ENCODE data around the gene HPRT1. TPM values are rescaled to one million over a fixed set of nuclear protein-coding genes. Genes with fewer than 3 reads are reported as not detected.

The HPRT1 gene
- total RNA-seq (2014; rRNA removed; shearing (Covaris generic); ENCODE audit: low replicate concordance): 17.1 and 52.2 TPM in 2 replicates

DNA sequence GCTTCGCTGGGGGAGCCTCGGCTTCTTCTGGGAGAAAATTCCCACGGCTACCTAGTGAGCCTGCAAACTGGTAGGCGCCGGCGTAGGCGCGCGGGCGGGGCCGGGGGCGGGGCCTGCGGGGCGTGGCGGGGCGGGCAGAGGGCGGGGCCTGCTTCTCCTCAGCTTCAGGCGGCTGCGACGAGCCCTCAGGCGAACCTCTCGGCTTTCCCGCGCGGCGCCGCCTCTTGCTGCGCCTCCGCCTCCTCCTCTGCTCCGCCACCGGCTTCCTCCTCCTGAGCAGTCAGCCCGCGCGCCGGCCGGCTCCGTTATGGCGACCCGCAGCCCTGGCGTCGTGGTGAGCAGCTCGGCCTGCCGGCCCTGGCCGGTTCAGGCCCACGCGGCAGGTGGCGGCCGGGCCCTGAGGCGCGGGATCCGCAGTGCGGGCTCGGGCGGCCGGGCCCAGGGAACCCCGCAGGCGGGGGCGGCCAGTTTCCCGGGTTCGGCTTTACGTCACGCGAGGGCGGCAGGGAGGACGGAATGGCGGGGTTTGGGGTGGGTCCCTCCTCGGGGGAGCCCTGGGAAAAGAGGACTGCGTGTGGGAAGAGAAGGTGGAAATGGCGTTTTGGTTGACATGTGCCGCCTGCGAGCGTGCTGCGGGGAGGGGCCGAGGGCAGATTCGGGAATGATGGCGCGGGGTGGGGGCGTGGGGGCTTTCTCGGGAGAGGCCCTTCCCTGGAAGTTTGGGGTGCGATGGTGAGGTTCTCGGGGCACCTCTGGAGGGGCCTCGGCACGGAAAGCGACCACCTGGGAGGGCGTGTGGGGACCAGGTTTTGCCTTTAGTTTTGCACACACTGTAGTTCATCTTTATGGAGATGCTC lies at the start of gene HPRT1:
Gene HPRT1, plus strand, starts transcription at position 161 of the 857 bp plus-strand sequence. Its CDS starts 147 bp downstream, at position 308.
- DNase-seq: peak; percentile 90
- H3K9me3 ChIP-seq (ENCODE audit: low read length): no peaks in the 10 kb centered on the region
- H4K20me1 ChIP-seq (ENCODE audit: insufficient read depth, low read depth, low read length): 0 out of 2 replicates have a peak, but pooled peaks cover 4% of the 10 kb centered on the region
- H2AFZ ChIP-seq (ENCODE audit: low read length): 0 out of 2 replicates have a peak within 1 kb of the TSS, but pooled peaks have one; percentile 43
- H3K9me2 ChIP-seq (replicated peaks; ENCODE audit: insufficient read depth, low read length): no peaks in the 10 kb centered on the region
- H3K4me2 ChIP-seq (ENCODE audit: low read depth, low read length, poor library complexity, severe bottlenecking): peak within 1 kb of the TSS; percentile 88
- peaks cover 7% of the 10 kb centered on the region; the same call in 1 of the 2 replicates for H3K36me3 ChIP-seq (ENCODE audit: insufficient read depth, low read length)
- H3K9ac ChIP-seq (ENCODE audit: low read length): peak within 1 kb of the TSS; percentile 90
- H3K4me3 ChIP-seq (ENCODE audit: low read length): peak within 1 kb of the TSS; percentile 81
- H3K27ac ChIP-seq (ENCODE audit: low read length): peak within 1 kb of the TSS; percentile 85
- peaks cover 42% of the 10 kb centered on the region for H3K4me1 ChIP-seq (ENCODE audit: low read length)
- no peaks in the 10 kb centered on the region for H3K27me3 ChIP-seq (ENCODE audit: low read length)
- peaks cover 49% of the 10 kb centered on the region for H3K79me2 ChIP-seq (ENCODE audit: low read length)

DNA sequence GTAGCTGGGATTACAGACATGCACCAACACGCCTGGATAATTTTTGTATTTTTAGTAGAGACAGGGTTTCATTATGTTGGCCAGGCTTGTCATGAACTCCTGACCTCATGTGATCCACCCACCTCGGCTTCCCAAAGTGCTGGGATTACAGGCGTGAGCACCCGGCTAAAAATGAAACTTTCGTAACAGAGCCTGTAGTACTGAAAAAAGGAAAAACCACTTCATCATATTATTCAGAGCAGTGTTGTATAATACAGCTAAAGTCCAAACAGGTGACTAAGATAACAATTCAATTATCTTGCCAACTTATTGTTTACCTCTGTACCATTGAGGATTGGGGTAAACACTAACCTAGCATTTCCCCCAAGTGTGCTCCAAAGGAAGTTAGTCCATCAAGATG lies 43.9 kb upstream of the HPRT1 start:
- Histone ChIP-seq H3K9me2 (replicated peaks; ENCODE audit: insufficient read depth, low read length) (no peaks in the 10 kb centered on the region), H4K20me1 (ENCODE audit: insufficient read depth, low read depth, low read length) (peaks cover 12% of the 10 kb centered on the region; the same call in 1 of the 2 replicates), H3K79me2 (ENCODE audit: low read length) (peaks cover 21% of the 10 kb centered on the region), H3K9ac (ENCODE audit: low read length) (no peak overlapping the region), H3K4me1 (ENCODE audit: low read length) (no peaks in the 10 kb centered on the region), H3K27ac (ENCODE audit: low read length) (no peak overlapping the region), H2AFZ (ENCODE audit: low read length) (no peak overlapping the region), H3K27me3 (ENCODE audit: low read length) (no peaks in the 10 kb centered on the region), H3K9me3 (ENCODE audit: low read length) (no peaks in the 10 kb centered on the region), H3K4me2 (ENCODE audit: low read depth, low read length, poor library complexity, severe bottlenecking) (no peak overlapping the region), H3K36me3 (ENCODE audit: insufficient read depth, low read length) (peaks cover 31% of the 10 kb centered on the region; the same call in 1 of the 2 replicates), H3K4me3 (ENCODE audit: low read length) (no peak overlapping the region)
- no peak for DNase-seq

DNA sequence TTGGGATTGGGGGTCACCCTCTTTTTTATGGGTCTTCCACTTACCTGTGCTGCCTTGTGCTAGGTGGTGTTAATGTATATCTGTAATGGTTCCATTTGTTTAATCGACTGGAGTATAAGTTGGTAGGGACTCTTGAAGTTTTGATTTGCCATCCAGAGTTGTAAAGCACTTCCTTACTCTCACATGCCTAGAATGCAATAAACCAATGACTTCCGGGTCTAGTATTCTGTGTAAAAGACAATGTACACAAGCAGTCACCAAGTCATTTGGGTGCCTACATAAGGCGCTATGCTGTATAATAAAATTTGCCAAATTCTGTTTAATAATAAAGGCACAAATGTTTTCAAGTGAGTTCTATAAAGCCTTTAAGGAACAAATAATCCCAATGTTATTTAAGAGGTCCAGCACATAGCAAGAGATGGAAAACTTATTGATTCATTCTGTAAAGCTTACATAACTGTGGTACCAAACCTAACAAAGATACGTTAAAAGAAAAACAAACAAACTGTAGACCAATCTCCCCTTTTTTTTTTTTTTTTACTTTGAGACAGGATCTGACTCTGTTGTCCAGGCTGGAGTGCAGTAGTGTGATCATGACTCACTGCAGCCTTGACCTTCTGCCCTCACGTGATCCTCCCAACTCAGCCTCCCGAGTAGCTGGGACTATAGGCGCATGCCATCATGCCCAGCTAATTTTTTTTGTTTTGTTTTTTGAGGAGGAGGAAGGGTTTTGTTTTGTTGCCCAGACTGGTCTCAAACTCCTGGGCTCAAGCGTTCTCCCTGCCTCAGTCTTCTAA lies 41.5 kb upstream of the HPRT1 start:
- Histone ChIP-seq H3K4me3 (ENCODE audit: low read length) (no peak overlapping the region), H4K20me1 (ENCODE audit: insufficient read depth, low read depth, low read length) (peaks cover 15% of the 10 kb centered on the region; the same call in 1 of the 2 replicates), H3K27ac (ENCODE audit: low read length) (no peak overlapping the region), H3K4me2 (ENCODE audit: low read depth, low read length, poor library complexity, severe bottlenecking) (no peak overlapping the region), H3K9me3 (ENCODE audit: low read length) (no peaks in the 10 kb centered on the region), H3K9ac (ENCODE audit: low read length) (no peak overlapping the region), H3K9me2 (replicated peaks; ENCODE audit: insufficient read depth, low read length) (no peaks in the 10 kb centered on the region), H3K36me3 (ENCODE audit: insufficient read depth, low read length) (peaks cover 40% of the 10 kb centered on the region; the same call in 1 of the 2 replicates), H3K27me3 (ENCODE audit: low read length) (no peaks in the 10 kb centered on the region), H3K79me2 (ENCODE audit: low read length) (peaks cover 13% of the 10 kb centered on the region), H3K4me1 (ENCODE audit: low read length) (no peaks in the 10 kb centered on the region), H2AFZ (ENCODE audit: low read length) (no peak overlapping the region)
- DNase-seq: no peak

GRCh38 chrX:134419784-134420183 lies 40.2 kb upstream of the HPRT1 start:
- Histone ChIP-seq H3K79me2 (ENCODE audit: low read length) (peaks cover 8% of the 10 kb centered on the region), H3K4me2 (ENCODE audit: low read depth, low read length, poor library complexity, severe bottlenecking) (no peak overlapping the region), H3K9ac (ENCODE audit: low read length) (no peak overlapping the region), H3K36me3 (ENCODE audit: insufficient read depth, low read length) (peaks cover 35% of the 10 kb centered on the region; the same call in 1 of the 2 replicates), H3K27me3 (ENCODE audit: low read length) (no peaks in the 10 kb centered on the region), H3K9me3 (ENCODE audit: low read length) (no peaks in the 10 kb centered on the region), H4K20me1 (ENCODE audit: insufficient read depth, low read depth, low read length) (peaks cover 15% of the 10 kb centered on the region; the same call in 1 of the 2 replicates), H3K27ac (ENCODE audit: low read length) (no peak overlapping the region), H2AFZ (ENCODE audit: low read length) (no peak overlapping the region), H3K4me1 (ENCODE audit: low read length) (no peaks in the 10 kb centered on the region), H3K4me3 (ENCODE audit: low read length) (no peak overlapping the region), H3K9me2 (replicated peaks; ENCODE audit: insufficient read depth, low read length) (no peaks in the 10 kb centered on the region)
- DNase-seq: no peak

DNA sequence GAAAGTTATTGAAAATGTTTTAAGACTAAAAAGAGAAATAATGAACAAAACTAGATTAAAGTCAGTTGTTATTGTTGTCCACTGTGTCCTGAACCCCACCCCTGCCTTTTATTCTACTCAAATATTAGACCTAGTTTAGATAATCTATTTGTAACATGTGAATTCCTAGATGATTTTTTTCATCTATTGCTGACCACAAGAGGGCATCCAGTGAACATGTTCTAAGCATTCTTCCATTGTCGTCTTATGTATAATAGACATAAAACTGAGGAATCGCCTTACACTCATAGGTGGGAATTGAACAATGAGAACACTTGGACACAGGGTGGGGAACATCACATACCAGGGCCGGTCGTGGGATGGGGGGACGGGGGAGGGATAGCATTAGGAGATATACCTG lies 36.4 kb upstream of the HPRT1 start:
- no peak overlapping the region for H3K27ac ChIP-seq (ENCODE audit: low read length)
- H3K9ac ChIP-seq (ENCODE audit: low read length): no peak overlapping the region
- H3K4me2 ChIP-seq (ENCODE audit: low read depth, low read length, poor library complexity, severe bottlenecking): no peak overlapping the region
- no peaks in the 10 kb centered on the region for H3K9me3 ChIP-seq (ENCODE audit: low read length)
- H3K36me3 ChIP-seq (ENCODE audit: insufficient read depth, low read length): peaks cover 38% of the 10 kb centered on the region; the same call in 1 of the 2 replicates
- H3K79me2 ChIP-seq (ENCODE audit: low read length): peaks cover 5% of the 10 kb centered on the region; the same call in 1 of the 2 replicates
- no peak overlapping the region for H2AFZ ChIP-seq (ENCODE audit: low read length)
- H4K20me1 ChIP-seq (ENCODE audit: insufficient read depth, low read depth, low read length): peaks cover 4% of the 10 kb centered on the region; the same call in 1 of the 2 replicates
- no peaks in the 10 kb centered on the region for H3K27me3 ChIP-seq (ENCODE audit: low read length)
- H3K4me3 ChIP-seq (ENCODE audit: low read length): no peak overlapping the region
- no peaks in the 10 kb centered on the region for H3K4me1 ChIP-seq (ENCODE audit: low read length)
- no peaks in the 10 kb centered on the region for H3K9me2 ChIP-seq (replicated peaks; ENCODE audit: insufficient read depth, low read length)
- peak; percentile 64 for DNase-seq

DNA sequence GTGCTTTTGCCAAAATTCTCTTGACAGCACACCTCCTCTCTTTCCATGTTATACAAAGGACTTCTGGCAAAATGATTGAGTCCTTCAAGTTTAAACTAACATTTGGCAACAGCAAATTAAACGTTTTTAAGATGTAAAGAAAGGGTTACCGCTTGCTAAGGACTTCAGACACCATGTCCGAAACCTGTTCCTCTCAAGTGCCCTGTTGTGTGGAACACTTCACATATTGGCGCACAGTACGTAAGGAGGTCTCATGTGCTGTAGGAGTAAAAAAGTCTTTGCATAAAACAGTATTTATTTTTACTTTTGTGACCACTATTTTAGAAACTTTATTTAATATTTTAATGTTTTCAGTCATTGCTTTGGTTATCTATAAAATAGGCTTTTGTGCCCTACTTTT lies 33.7 kb upstream of the HPRT1 start:
- H3K4me1 ChIP-seq (ENCODE audit: low read length): no peaks in the 10 kb centered on the region
- H4K20me1 ChIP-seq (ENCODE audit: insufficient read depth, low read depth, low read length): peaks cover 4% of the 10 kb centered on the region; the same call in 1 of the 2 replicates
- no peak overlapping the region for H3K27ac ChIP-seq (ENCODE audit: low read length)
- H3K4me2 ChIP-seq (ENCODE audit: low read depth, low read length, poor library complexity, severe bottlenecking): no peak overlapping the region
- H3K9me3 ChIP-seq (ENCODE audit: low read length): no peaks in the 10 kb centered on the region
- H3K4me3 ChIP-seq (ENCODE audit: low read length): no peak overlapping the region
- H3K79me2 ChIP-seq (ENCODE audit: low read length): peaks cover 5% of the 10 kb centered on the region; the same call in 1 of the 2 replicates
- H3K36me3 ChIP-seq (ENCODE audit: insufficient read depth, low read length): peaks cover 49% of the 10 kb centered on the region; the same call in 1 of the 2 replicates
- no peak overlapping the region for H3K9ac ChIP-seq (ENCODE audit: low read length)
- H3K27me3 ChIP-seq (ENCODE audit: low read length): no peaks in the 10 kb centered on the region
- DNase-seq: no peak
- H3K9me2 ChIP-seq (replicated peaks; ENCODE audit: insufficient read depth, low read length): no peaks in the 10 kb centered on the region
- H2AFZ ChIP-seq (ENCODE audit: low read length): no peak overlapping the region

DNA sequence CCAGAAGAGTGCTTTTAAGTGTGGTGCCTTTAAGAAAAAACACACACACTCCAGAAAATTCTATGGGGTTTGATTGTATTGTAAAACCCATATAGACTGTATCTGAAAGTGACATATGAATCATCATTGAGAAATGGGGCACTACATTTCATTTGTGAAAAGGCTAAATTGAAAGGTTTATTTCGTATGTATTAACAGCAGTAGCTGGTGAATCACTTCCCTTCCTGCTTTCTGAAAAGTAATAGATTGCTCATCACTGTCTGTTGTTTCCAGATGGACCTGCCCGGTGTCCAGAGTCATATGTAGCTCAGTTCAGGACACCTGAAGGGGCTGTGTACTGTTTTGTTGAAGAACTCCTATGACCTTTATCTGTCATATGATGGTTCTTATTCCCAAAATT lies 28.1 kb upstream of the HPRT1 start:
- Histone ChIP-seq H3K4me1 (ENCODE audit: low read length) (no peaks in the 10 kb centered on the region), H3K4me3 (ENCODE audit: low read length) (no peak overlapping the region), H3K27ac (ENCODE audit: low read length) (no peak overlapping the region), H3K9ac (ENCODE audit: low read length) (no peak overlapping the region), H2AFZ (ENCODE audit: low read length) (no peak overlapping the region), H4K20me1 (ENCODE audit: insufficient read depth, low read depth, low read length) (no peaks in the 10 kb centered on the region), H3K4me2 (ENCODE audit: low read depth, low read length, poor library complexity, severe bottlenecking) (no peak overlapping the region), H3K36me3 (ENCODE audit: insufficient read depth, low read length) (peaks cover 29% of the 10 kb centered on the region; the same call in 1 of the 2 replicates), H3K79me2 (ENCODE audit: low read length) (no peaks in the 10 kb centered on the region), H3K27me3 (ENCODE audit: low read length) (no peaks in the 10 kb centered on the region), H3K9me3 (ENCODE audit: low read length) (no peaks in the 10 kb centered on the region), H3K9me2 (replicated peaks; ENCODE audit: insufficient read depth, low read length) (no peaks in the 10 kb centered on the region)
- DNase-seq: no peak
